GM12878 (cell line): ENCODE measurements around the gene RBM15. TPM values are rescaled to one million over a fixed set of nuclear protein-coding genes. Genes with fewer than 3 reads are reported as not detected.

ENCODE experiments used
- ATAC-seq: fragments of 200-7000 bp; cut with Tn5 transposase; 3 replicates; pipeline ENCODE4 v1.9.1; 2020; ENCODE audit warnings: mild to moderate bottlenecking, moderate library complexity
- BruUV-seq: library from RNA; stranded (reverse); fragments of 400-500 nt; replicated peaks from 2 replicates; lab custom pipeline; 2021; lab: Mats Ljungman, UMichigan
- CTCF ChIA-PET: fragments of 300-600 bp; sonication (Branson Sonifier 250); formaldehyde crosslinking; extraction: SDS; loops from one replicate; lab custom pipeline; 2021; ENCODE audit warnings: inconsistent platforms; lab: Yijun Ruan, JAX
- POLR2A ChIA-PET: fragments of 350-600 bp; formaldehyde crosslinking; extraction: SDS; loops from one replicate; lab custom pipeline; 2021; ENCODE audit warnings: inconsistent platforms; lab: Charles Lee
- RAD21 ChIA-PET: fragments of 300-600 bp; sonication (Branson Sonifier 250); formaldehyde crosslinking; loops from one replicate; lab custom pipeline; 2023; ENCODE audit warnings: antibody characterized with exemption; ENCODE audit not compliant: unreplicated experiment; lab: Charles Lee
- SMC1A ChIA-PET: fragments of 300-600 bp; sonication (Branson Sonifier 250); formaldehyde crosslinking; loops from one replicate; lab custom pipeline; 2023; ENCODE audit not compliant: unreplicated experiment, uncharacterized antibody; lab: Charles Lee
- DNase-seq: peaks from one replicate; pipeline ENCODE4 v3.0.0-alpha.2; 2011; ENCODE audit warnings: low read depth, low spot score
- FAIRE-seq: peaks from 3 replicates; lab custom pipeline; 2011; peaks lifted over from hg19 to GRCh38; lab: Jason Lieb, UNC
- H2AFZ ChIP-seq: 2 replicates; pipeline ENCODE4 v1.6.0; 2011; ENCODE audit warnings: low read depth, low read length, control low read depth; ENCODE audit not compliant: control insufficient read depth
- H3K27ac ChIP-seq: 2 replicates; pipeline ENCODE4 v1.5.1; 2011; ENCODE audit warnings: control low read depth; ENCODE audit not compliant: control insufficient read depth, insufficient read depth
- H3K27me3 ChIP-seq, 2 experiments: replicated peaks in 1 of 2; 2 replicates each; pipeline versions ENCODE4 v1.6.0 to v1.6.1; 2011; ENCODE audit warnings: low read length in 1 of 2; ENCODE audit not compliant: control insufficient read depth in 2 of 2, insufficient read depth in 2 of 2
- H3K36me3 ChIP-seq, 2 experiments: 2 replicates each; pipeline ENCODE4 v1.5.1; 2011; ENCODE audit warnings: low read length in 1 of 2; ENCODE audit not compliant: control insufficient read depth in 2 of 2, insufficient read depth in 2 of 2
- H3K4me1 ChIP-seq: 2 replicates; pipeline ENCODE4 v1.6.1; 2011; ENCODE audit warnings: mild to moderate bottlenecking, low read length, moderate library complexity, mixed read lengths; ENCODE audit not compliant: control insufficient read depth, insufficient read depth
- H3K4me2 ChIP-seq: 2 replicates; pipeline ENCODE4 v1.6.0; 2011; ENCODE audit warnings: control low read depth; ENCODE audit not compliant: control insufficient read depth, insufficient read depth
- H3K4me3 ChIP-seq: fragments of 200-600 bp; sonication (generic); 2 replicates; pipeline ENCODE4 v1.5.1; 2016
- H3K79me2 ChIP-seq: 2 replicates; pipeline ENCODE4 v1.6.0; 2011; ENCODE audit warnings: low read length; ENCODE audit not compliant: control insufficient read depth, insufficient read depth
- H3K9ac ChIP-seq: 2 replicates; pipeline ENCODE4 v1.8.0; 2011; ENCODE audit warnings: low read length, control low read depth, mixed read lengths; ENCODE audit not compliant: control insufficient read depth, insufficient read depth
- H3K9me3 ChIP-seq: replicated peaks from 3 replicates; pipeline ENCODE4 v1.5.1; 2011; ENCODE audit warnings: mild to moderate bottlenecking, low read length; ENCODE audit not compliant: control insufficient read depth, insufficient read depth
- H4K20me1 ChIP-seq: 2 replicates; pipeline ENCODE4 v1.6.0; 2011; ENCODE audit not compliant: control insufficient read depth, insufficient read depth
- CBX5 ChIP-seq: sonication (generic); IDR thresholded peaks from 2 replicates; pipeline ENCODE4 v1.6.1; 2016; ENCODE audit warnings: low read depth, moderate library complexity, mild to moderate bottlenecking, inconsistent platforms
- ESRRA ChIP-seq: IDR thresholded peaks from 2 replicates; pipeline ENCODE4 v1.6.1; 2012; ENCODE audit warnings: mild to moderate bottlenecking, low read length, improper control_type of control experiment
- HDAC6 ChIP-seq: fragments of 200-600 bp; sonication (generic); IDR thresholded peaks from one replicate; pipeline ENCODE4 v1.8.0; 2017; ENCODE audit warnings: antibody characterized with exemption; ENCODE audit not compliant: unreplicated experiment
- IKZF1 ChIP-seq: fragments of 450-650 bp; conservative IDR thresholded peaks from 2 replicates; pipeline ENCODE4 v1.6.1; 2017; ENCODE audit warnings: antibody characterized with exemption, mild to moderate bottlenecking
- POLR2AphosphoS5 ChIP-seq: IDR thresholded peaks from 2 replicates; pipeline ENCODE4 v1.6.1; 2011; ENCODE audit warnings: mild to moderate bottlenecking, low read length, inconsistent platforms
- ZNF217 ChIP-seq: fragments of 450-650 bp; IDR thresholded peaks from 2 replicates; pipeline ENCODE4 v1.6.1; 2017; ENCODE audit warnings: antibody characterized with exemption, mild to moderate bottlenecking
- WGBS: methylation state at CpG from one replicate; pipeline ENCODE4 v1.1.6; 2016; ENCODE audit warnings: low lambda C conversion rate; ENCODE audit not compliant: insufficient replicate concordance, insufficient coverage; ENCODE audit errors: missing lambda C conversion rate; 5-methylcytosine and 5-hydroxymethylcytosine counted together
- in situ Hi-C: fragments of 300-500 bp; cut with MboI; formaldehyde crosslinking; loops from 9 replicates; pipeline ENCODE4 v1.14.3; 2018; ENCODE audit warnings: mixed read lengths
- intact Hi-C: fragments of 100-400 bp; cut with micrococcal nuclease; formaldehyde crosslinking; loops from one replicate; pipeline ENCODE4 v1.14.2; 2022; ENCODE audit not compliant: unreplicated experiment
- polyA plus RNA-seq, 11 experiments: library from polyadenylated mRNA; depleted of rRNA in 4 of 11; unstranded in 6 of 11; stranded (reverse) in 5 of 11; fragments of >200 nt; fragmentation: Nextera tagmentation in 4 of 11; fragmentation: Illumina TruSeq in 1 of 11; extraction: Ambion mirVana in 4 of 11; extraction: Trizol in 1 of 11; gene quantifications; 1 replicate in 1 of 11; 2 replicates in 10 of 11; pipeline versions ENCODE4 v1.2.1 to v1.2.3, GENCODE V29; 2011 to 2016; ENCODE audit warnings: inconsistent platforms in 2 of 11, missing spikeins in 2 of 11, low read depth in 1 of 11
- total RNA-seq, 4 experiments: library from RNA; depleted of rRNA in 3 of 4; stranded (reverse); fragments of >200 nt in 3 of 4; fragmentation: Illumina TruSeq in 1 of 4; extraction: Trizol in 1 of 4; gene quantifications; 2 replicates each; pipeline versions ENCODE4 v1.2.1 to v1.2.3, GENCODE V29; 2013 to 2021
- TF ChIP-seq, protein P1 (sequence below): IDR thresholded peaks from 2 replicates; pipeline ENCODE4 v1.6.1; 2011; ENCODE audit warnings: low read depth, low read length, improper control_type of control experiment, borderline replicate concordance
- TF ChIP-seq, protein P2 (sequence below): fragments of 450-650 bp; IDR thresholded peaks from 2 replicates; pipeline ENCODE4 v1.6.1; 2014; ENCODE audit warnings: mild to moderate bottlenecking
- TF ChIP-seq, protein P3 (sequence below): fragments of 450-650 bp; formaldehyde crosslinking; IDR thresholded peaks from 2 replicates; pipeline ENCODE4 v1.4.0; 2020; ENCODE audit warnings: mild to moderate bottlenecking, moderate library complexity

Gene RBM15
- total and polyA plus RNA-seq, 10 of the 15 experiments (the other 5 are each of a cell fraction or from before 2014, with no cell fraction given) = 3.1 to 63.2 (median 26.7) TPM

DNA sequence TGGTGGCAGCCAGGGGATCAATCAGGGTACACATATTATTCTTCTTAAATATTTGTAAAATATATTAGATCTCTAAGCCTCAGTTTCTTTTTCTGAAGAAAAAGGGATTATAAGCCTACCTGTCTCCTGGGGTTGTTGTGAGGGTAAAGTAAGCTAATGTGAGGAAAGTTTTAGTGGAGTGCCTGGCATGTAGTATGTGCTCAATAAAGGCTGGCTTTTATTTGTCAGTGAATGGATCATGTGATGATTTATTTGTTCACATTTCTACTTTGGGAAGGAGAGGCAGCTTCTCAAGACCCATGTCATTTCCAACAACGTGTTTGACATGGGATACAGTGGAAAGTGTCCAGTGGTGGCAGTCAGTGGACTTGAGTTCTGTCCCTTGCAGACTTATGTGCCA, 12.4 kb upstream of the RBM15 start:
- intact Hi-C loops = no loop called here
- FAIRE-seq = no peak
- Histone ChIP-seq H3K27me3 (no peaks in the 10 kb centered on the region), H3K79me2 (no peaks in the 10 kb centered on the region), H3K4me1 (no peaks in the 10 kb centered on the region), H3K4me2 (no peak overlapping the region), H4K20me1 (no peaks in the 10 kb centered on the region), H3K4me3 (no peak overlapping the region), H3K9me3 (no peaks in the 10 kb centered on the region), H3K27ac (no peak overlapping the region), H3K9ac (no peak overlapping the region), H2AFZ (no peak overlapping the region), H3K36me3 (no peaks in the 10 kb centered on the region)
- CTCF ChIA-PET = interaction anchor here (0.6 to 1.2 kb wide), 2 partner anchors 10 to 295 kb away, joined by 3 read pairs; no protein-coding TSS in a partner anchor
- WGBS = 0% methylated on average over 1 of the region's 1 CpG
- ATAC-seq = no peak
- POLR2A ChIA-PET = no interaction called here
- TF ChIP-seq CBX5 (no peak), ZNF217 (no peak), HDAC6 (no peak)
- TF ChIP-seq, protein P1, sequence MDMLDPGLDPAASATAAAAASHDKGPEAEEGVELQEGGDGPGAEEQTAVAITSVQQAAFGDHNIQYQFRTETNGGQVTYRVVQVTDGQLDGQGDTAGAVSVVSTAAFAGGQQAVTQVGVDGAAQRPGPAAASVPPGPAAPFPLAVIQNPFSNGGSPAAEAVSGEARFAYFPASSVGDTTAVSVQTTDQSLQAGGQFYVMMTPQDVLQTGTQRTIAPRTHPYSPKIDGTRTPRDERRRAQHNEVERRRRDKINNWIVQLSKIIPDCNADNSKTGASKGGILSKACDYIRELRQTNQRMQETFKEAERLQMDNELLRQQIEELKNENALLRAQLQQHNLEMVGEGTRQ = no peak
- DNase-seq = no peak
- SMC1A ChIA-PET = no interaction called here
- no TSS peak for BruUV-seq
- in situ Hi-C loops = no loop called here
- RAD21 ChIA-PET = interaction anchor here (0.9 kb wide), 1 partner anchor 119 kb away, joined by 3 read pairs; no protein-coding TSS in a partner anchor

DNA sequence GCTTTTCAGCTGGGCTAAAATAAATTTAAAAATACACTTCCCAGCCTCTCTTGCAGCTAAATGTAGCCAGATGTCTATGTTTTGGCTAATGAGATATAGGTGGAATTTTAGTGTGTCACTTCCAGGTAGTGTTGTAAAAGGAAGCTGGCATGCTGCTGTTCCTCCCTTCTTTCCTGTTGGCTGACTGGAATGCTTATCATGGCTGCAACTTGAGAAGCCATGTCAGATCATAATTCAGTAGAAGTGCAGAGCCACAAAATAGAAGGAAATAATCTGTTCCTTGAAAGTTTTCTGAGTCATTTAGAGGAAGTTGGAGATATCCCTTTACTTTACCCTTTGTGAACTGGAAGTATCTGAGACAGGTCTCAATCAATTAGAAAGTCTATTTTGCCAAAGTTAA, 10.9 kb upstream of the RBM15 start:
- Histone ChIP-seq H3K9me3 (no peaks in the 10 kb centered on the region), H4K20me1 (no peaks in the 10 kb centered on the region), H3K36me3 (no peaks in the 10 kb centered on the region), H3K4me3 (no peak overlapping the region), H3K9ac (no peak overlapping the region), H3K4me1 (no peaks in the 10 kb centered on the region), H3K27ac (no peak overlapping the region), H2AFZ (no peak overlapping the region), H3K4me2 (no peak overlapping the region), H3K79me2 (no peaks in the 10 kb centered on the region), H3K27me3 (no peaks in the 10 kb centered on the region)
- intact Hi-C loops = no loop called here
- DNase-seq (no peak), FAIRE-seq (no peak), ATAC-seq (no peak)
- no TSS peak for BruUV-seq
- CTCF ChIA-PET = interaction anchor here (1.2 to 2.2 kb wide), 2 partner anchors 84 to 121 kb away, joined by 4 to 5 read pairs; no protein-coding TSS in a partner anchor
- in situ Hi-C loops = no loop called here
- RAD21 ChIA-PET = no interaction called here
- SMC1A ChIA-PET = interaction anchor here (0.9 to 1.5 kb wide), 3 partner anchors 9 to 125 kb away, joined by 4 to 5 read pairs (median 4); no protein-coding TSS in a partner anchor
- POLR2A ChIA-PET = no interaction called here
- TF ChIP-seq, protein P2, sequence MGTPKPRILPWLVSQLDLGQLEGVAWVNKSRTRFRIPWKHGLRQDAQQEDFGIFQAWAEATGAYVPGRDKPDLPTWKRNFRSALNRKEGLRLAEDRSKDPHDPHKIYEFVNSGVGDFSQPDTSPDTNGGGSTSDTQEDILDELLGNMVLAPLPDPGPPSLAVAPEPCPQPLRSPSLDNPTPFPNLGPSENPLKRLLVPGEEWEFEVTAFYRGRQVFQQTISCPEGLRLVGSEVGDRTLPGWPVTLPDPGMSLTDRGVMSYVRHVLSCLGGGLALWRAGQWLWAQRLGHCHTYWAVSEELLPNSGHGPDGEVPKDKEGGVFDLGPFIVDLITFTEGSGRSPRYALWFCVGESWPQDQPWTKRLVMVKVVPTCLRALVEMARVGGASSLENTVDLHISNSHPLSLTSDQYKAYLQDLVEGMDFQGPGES = no peak
- TF ChIP-seq, protein P3, sequence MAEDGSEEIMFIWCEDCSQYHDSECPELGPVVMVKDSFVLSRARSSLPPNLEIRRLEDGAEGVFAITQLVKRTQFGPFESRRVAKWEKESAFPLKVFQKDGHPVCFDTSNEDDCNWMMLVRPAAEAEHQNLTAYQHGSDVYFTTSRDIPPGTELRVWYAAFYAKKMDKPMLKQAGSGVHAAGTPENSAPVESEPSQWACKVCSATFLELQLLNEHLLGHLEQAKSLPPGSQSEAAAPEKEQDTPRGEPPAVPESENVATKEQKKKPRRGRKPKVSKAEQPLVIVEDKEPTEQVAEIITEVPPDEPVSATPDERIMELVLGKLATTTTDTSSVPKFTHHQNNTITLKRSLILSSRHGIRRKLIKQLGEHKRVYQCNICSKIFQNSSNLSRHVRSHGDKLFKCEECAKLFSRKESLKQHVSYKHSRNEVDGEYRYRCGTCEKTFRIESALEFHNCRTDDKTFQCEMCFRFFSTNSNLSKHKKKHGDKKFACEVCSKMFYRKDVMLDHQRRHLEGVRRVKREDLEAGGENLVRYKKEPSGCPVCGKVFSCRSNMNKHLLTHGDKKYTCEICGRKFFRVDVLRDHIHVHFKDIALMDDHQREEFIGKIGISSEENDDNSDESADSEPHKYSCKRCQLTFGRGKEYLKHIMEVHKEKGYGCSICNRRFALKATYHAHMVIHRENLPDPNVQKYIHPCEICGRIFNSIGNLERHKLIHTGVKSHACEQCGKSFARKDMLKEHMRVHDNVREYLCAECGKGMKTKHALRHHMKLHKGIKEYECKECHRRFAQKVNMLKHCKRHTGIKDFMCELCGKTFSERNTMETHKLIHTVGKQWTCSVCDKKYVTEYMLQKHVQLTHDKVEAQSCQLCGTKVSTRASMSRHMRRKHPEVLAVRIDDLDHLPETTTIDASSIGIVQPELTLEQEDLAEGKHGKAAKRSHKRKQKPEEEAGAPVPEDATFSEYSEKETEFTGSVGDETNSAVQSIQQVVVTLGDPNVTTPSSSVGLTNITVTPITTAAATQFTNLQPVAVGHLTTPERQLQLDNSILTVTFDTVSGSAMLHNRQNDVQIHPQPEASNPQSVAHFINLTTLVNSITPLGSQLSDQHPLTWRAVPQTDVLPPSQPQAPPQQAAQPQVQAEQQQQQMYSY (CRISPR knock-in tag) = no peak
- TF ChIP-seq IKZF1 (no peak), POLR2AphosphoS5 (no peak), ESRRA (no peak)
